ENCODE results near the gene GPC5. TPM values are rescaled to one million over a fixed set of nuclear protein-coding genes. Genes with fewer than 3 reads are reported as not detected.

GPC5 gene
- total and polyA plus RNA-seq, 10 donors: 0.04 to 0.83 (median 0.26) TPM; not detected in 3

- no peak for TF ChIP-seq POLR2A (IDR thresholded peaks at IDR 0.05)
- TF ChIP-seq POLR2AphosphoS5 (IDR thresholded peaks at IDR 0.05): no peak
- TF ChIP-seq CTCF (IDR thresholded peaks at IDR 0.05 in 8 of 11, conservative IDR thresholded peaks at IDR 0.05 in 3 of 11): no peak
- Histone ChIP-seq H3K36me3 (no peaks in the 10 kb centered on the region), H3K27ac (no peak overlapping the region), H3K27me3 (replicated peaks in 1 of 7) (no peaks in the 10 kb centered on the region), H3K4me1 (no peaks in the 10 kb centered on the region), H3K4me3 (no peak overlapping the region), H3K9me3 (peaks cover 0 to 22% (median 3%) of the 10 kb centered on the region in 8 donors)
- DNase-seq: no peak
- WGBS, 5 donors: 54 to 73% (median 62%) methylated on average over 1 of the region's 1 CpG
- intact Hi-C loops (cut with DNase I; ENCODE audit: low total_unique reads): no loop called here
Measured at GRCh38 chr13:91960947-91961346, 562.5 kb downstream of the GPC5 start.

- Histone ChIP-seq H3K4me3 (no peak overlapping the region), H3K27me3 (replicated peaks in 1 of 7) (no peaks in the 10 kb centered on the region), H3K36me3 (no peaks in the 10 kb centered on the region), H3K4me1 (no peaks in the 10 kb centered on the region), H3K27ac (no peak overlapping the region), H3K9me3 (peaks cover 0 to 17% (median 3%) of the 10 kb centered on the region in 8 donors)
- no peak for DNase-seq
- intact Hi-C loops (cut with DNase I; ENCODE audit: low total_unique reads): no loop called here
- TF ChIP-seq CTCF (IDR thresholded peaks at IDR 0.05 in 8 of 11, conservative IDR thresholded peaks at IDR 0.05 in 3 of 11) (no peak), POLR2AphosphoS5 (IDR thresholded peaks at IDR 0.05) (no peak), POLR2A (IDR thresholded peaks at IDR 0.05) (no peak)
Measured at GRCh38 chr13:91962946-91963345, 564.5 kb downstream of the GPC5 start.

- 69 to 89% (median 76%) methylated on average over 2 of the region's 2 CpGs for WGBS, 5 donors
- H3K27ac ChIP-seq: no peak overlapping the region
- no peak for DNase-seq
- H3K4me3 ChIP-seq: no peak overlapping the region
- TF ChIP-seq CTCF (IDR thresholded peaks at IDR 0.05 in 8 of 11, conservative IDR thresholded peaks at IDR 0.05 in 3 of 11): no peak
- no peak for TF ChIP-seq POLR2AphosphoS5 (IDR thresholded peaks at IDR 0.05)
- TF ChIP-seq POLR2A (IDR thresholded peaks at IDR 0.05): no peak
- no peaks in the 10 kb centered on the region for H3K36me3 ChIP-seq
- intact Hi-C loops (cut with DNase I; ENCODE audit: low total_unique reads): no loop called here
- H3K27me3 ChIP-seq (replicated peaks in 1 of 7): no peaks in the 10 kb centered on the region
- H3K9me3 ChIP-seq: peaks cover 0 to 28% (median 6%) of the 10 kb centered on the region in 8 donors
- no peaks in the 10 kb centered on the region for H3K4me1 ChIP-seq
Measured at GRCh38 chr13:91965511-91965910, 567.1 kb downstream of the GPC5 start.

- intact Hi-C loops (cut with DNase I; ENCODE audit: low total_unique reads): no loop called here
- H3K36me3 ChIP-seq: no peaks in the 10 kb centered on the region
- H3K27me3 ChIP-seq (replicated peaks in 1 of 7): no peaks in the 10 kb centered on the region
- no peak overlapping the region for H3K4me3 ChIP-seq
- TF ChIP-seq POLR2AphosphoS5 (IDR thresholded peaks at IDR 0.05) (no peak), CTCF (IDR thresholded peaks at IDR 0.05 in 8 of 11, conservative IDR thresholded peaks at IDR 0.05 in 3 of 11) (no peak), POLR2A (IDR thresholded peaks at IDR 0.05) (no peak)
- no peaks in the 10 kb centered on the region for H3K4me1 ChIP-seq
- DNase-seq: no peak
- no peak overlapping the region for H3K27ac ChIP-seq
- peaks cover 0 to 37% (median 12%) of the 10 kb centered on the region in 8 donors for H3K9me3 ChIP-seq
Measured at GRCh38 chr13:91978571-91978970, 580.1 kb downstream of the GPC5 start.

Data from spleen (tissue), 11 donors.